Measurements from ENCODE around the gene FUT4. TPM values are rescaled to one million over a fixed set of nuclear protein-coding genes. Genes with fewer than 3 reads are reported as not detected.

FUT4 gene
- total RNA-seq, 1 experiment from 2014 or later, result 7.7 TPM

DNA sequence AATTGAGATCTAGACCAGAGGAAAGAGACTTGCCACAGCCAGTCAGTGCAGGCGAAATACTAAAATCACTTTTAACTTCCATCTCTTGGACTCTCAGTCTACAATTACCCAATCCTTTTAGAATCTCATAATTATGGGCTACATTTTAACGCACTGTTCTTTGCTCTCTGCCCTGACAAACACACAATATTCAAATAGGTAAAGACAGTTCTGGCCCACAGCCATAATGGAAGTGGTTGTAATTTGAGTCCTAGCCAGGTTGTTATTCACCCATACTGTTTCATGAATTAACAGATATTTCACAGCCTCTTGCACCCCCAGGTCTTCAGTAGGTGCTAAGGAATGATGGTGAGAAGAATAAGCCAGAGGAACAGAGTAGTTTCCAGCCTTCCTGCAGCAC lies 30.6 kb upstream of the FUT4 start (continued):
- TF ChIP-seq TEAD1 (CRISPR knock-in tag; IDR thresholded peaks at IDR 0.05) (no peak), PRRX2 (CRISPR knock-in tag; IDR thresholded peaks at IDR 0.05) (no peak), CREB1 (CRISPR knock-in tag; IDR thresholded peaks at IDR 0.05) (no peak)
- TF ChIP-seq, protein P1, sequence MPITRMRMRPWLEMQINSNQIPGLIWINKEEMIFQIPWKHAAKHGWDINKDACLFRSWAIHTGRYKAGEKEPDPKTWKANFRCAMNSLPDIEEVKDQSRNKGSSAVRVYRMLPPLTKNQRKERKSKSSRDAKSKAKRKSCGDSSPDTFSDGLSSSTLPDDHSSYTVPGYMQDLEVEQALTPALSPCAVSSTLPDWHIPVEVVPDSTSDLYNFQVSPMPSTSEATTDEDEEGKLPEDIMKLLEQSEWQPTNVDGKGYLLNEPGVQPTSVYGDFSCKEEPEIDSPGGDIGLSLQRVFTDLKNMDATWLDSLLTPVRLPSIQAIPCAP (CRISPR knock-in tag; IDR thresholded peaks at IDR 0.05), result no peak
- TF ChIP-seq, protein P2, sequence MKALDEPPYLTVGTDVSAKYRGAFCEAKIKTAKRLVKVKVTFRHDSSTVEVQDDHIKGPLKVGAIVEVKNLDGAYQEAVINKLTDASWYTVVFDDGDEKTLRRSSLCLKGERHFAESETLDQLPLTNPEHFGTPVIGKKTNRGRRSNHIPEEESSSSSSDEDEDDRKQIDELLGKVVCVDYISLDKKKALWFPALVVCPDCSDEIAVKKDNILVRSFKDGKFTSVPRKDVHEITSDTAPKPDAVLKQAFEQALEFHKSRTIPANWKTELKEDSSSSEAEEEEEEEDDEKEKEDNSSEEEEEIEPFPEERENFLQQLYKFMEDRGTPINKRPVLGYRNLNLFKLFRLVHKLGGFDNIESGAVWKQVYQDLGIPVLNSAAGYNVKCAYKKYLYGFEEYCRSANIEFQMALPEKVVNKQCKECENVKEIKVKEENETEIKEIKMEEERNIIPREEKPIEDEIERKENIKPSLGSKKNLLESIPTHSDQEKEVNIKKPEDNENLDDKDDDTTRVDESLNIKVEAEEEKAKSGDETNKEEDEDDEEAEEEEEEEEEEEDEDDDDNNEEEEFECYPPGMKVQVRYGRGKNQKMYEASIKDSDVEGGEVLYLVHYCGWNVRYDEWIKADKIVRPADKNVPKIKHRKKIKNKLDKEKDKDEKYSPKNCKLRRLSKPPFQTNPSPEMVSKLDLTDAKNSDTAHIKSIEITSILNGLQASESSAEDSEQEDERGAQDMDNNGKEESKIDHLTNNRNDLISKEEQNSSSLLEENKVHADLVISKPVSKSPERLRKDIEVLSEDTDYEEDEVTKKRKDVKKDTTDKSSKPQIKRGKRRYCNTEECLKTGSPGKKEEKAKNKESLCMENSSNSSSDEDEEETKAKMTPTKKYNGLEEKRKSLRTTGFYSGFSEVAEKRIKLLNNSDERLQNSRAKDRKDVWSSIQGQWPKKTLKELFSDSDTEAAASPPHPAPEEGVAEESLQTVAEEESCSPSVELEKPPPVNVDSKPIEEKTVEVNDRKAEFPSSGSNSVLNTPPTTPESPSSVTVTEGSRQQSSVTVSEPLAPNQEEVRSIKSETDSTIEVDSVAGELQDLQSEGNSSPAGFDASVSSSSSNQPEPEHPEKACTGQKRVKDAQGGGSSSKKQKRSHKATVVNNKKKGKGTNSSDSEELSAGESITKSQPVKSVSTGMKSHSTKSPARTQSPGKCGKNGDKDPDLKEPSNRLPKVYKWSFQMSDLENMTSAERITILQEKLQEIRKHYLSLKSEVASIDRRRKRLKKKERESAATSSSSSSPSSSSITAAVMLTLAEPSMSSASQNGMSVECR (CRISPR knock-in tag; IDR thresholded peaks at IDR 0.05; ENCODE audit: borderline replicate concordance), result no peak
- TF ChIP-seq, protein P3, sequence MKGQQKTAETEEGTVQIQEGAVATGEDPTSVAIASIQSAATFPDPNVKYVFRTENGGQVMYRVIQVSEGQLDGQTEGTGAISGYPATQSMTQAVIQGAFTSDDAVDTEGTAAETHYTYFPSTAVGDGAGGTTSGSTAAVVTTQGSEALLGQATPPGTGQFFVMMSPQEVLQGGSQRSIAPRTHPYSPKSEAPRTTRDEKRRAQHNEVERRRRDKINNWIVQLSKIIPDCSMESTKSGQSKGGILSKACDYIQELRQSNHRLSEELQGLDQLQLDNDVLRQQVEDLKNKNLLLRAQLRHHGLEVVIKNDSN (CRISPR knock-in tag; IDR thresholded peaks at IDR 0.05), result no peak
- TF ChIP-seq, protein P4, sequence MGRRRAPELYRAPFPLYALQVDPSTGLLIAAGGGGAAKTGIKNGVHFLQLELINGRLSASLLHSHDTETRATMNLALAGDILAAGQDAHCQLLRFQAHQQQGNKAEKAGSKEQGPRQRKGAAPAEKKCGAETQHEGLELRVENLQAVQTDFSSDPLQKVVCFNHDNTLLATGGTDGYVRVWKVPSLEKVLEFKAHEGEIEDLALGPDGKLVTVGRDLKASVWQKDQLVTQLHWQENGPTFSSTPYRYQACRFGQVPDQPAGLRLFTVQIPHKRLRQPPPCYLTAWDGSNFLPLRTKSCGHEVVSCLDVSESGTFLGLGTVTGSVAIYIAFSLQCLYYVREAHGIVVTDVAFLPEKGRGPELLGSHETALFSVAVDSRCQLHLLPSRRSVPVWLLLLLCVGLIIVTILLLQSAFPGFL (CRISPR knock-in tag; IDR thresholded peaks at IDR 0.05; ENCODE audit: borderline replicate concordance), result no peak

DNA sequence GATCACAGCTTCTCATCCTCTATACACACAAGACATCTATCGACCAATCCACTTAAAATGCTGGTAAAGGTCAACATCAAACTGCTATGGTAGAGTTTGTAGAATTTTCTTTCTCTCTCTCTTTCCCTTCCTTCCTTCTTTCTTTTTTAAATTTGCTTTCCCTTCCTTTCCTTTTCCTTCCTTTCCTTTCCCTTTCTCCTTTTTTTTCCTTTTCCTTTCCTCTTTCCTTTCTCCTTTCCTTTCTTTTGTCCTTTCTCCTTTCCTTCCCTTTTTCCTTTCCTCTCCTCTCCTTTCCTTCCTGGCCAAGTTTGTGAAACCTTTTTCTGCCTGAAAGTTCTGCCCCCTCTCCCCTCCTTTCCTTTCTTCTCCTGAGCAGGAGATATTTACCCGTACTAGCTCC lies 28.3 kb upstream of the FUT4 start:
- no peak overlapping the region for H3K27ac Mint-ChIP-seq
- H3K4me1 Mint-ChIP-seq, result peaks cover 5% of the 10 kb centered on the region
- CTCF ChIA-PET, result interaction anchor here (1.4 to 2.0 kb wide), 2 partner anchors 10 to 620 kb away, joined by 3 to 6 read pairs; no protein-coding TSS in a partner anchor
- ATAC-seq (no peak), DNase-seq (ENCODE audit: low spot score) (no peak)
- no peak overlapping the region for H3K4me3 Mint-ChIP-seq
- H3K9me3 Mint-ChIP-seq, result peaks cover 5% of the 10 kb centered on the region
- no peaks in the 10 kb centered on the region for H3K36me3 Mint-ChIP-seq
- peaks cover 57% of the 10 kb centered on the region for H3K27me3 Mint-ChIP-seq (ENCODE audit: low read depth)
- TF ChIP-seq TEAD1 (CRISPR knock-in tag; IDR thresholded peaks at IDR 0.05) (no peak), NR2C2 (CRISPR knock-in tag; IDR thresholded peaks at IDR 0.05) (no peak)
- TF ChIP-seq, protein P5, sequence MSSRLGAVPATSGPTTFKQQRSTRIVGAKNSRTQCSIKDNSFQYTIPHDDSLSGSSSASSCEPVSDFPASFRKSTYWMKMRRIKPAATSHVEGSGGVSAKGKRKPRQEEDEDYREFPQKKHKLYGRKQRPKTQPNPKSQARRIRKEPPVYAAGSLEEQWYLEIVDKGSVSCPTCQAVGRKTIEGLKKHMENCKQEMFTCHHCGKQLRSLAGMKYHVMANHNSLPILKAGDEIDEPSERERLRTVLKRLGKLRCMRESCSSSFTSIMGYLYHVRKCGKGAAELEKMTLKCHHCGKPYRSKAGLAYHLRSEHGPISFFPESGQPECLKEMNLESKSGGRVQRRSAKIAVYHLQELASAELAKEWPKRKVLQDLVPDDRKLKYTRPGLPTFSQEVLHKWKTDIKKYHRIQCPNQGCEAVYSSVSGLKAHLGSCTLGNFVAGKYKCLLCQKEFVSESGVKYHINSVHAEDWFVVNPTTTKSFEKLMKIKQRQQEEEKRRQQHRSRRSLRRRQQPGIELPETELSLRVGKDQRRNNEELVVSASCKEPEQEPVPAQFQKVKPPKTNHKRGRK (CRISPR knock-in tag; IDR thresholded peaks at IDR 0.05; ENCODE audit: borderline replicate concordance), result 0 out of 2 replicates have a peak, but pooled peaks have one; percentile 66
- POLR2A ChIA-PET, result no interaction called here

DNA sequence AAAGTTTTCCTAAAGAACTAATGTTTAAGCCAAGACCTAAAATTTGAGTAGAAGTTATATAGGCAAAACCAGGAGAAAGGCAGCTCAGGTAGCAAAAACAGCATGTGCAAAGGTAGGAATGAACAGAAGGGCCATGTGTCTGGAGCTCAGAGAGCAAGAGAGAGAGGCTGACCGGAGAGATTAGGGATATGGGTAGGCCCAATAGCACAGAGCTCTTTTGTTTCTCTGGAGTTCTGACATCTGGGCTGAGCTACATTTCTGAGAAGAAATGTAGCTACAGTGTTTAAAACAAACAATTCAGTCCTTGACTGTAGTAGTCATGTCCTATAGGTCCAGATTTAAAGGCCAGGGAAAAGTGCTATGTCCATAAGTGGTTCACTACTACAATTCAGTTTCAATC lies 27.0 kb upstream of the FUT4 start:
- ATAC-seq, result no peak
- DNase-seq (ENCODE audit: low spot score), result no peak
- no peak overlapping the region for H3K4me3 Mint-ChIP-seq
- no peak overlapping the region for H3K27ac Mint-ChIP-seq
- POLR2A ChIA-PET, result no interaction called here
- H3K4me1 Mint-ChIP-seq, result peaks cover 5% of the 10 kb centered on the region
- CTCF ChIA-PET, result interaction anchor here (1.1 to 2.0 kb wide), 3 partner anchors 12 to 621 kb away, joined by 5 to 8 read pairs (median 6); no protein-coding TSS in a partner anchor
- H3K9me3 Mint-ChIP-seq, result no peaks in the 10 kb centered on the region
- peaks cover 45% of the 10 kb centered on the region for H3K27me3 Mint-ChIP-seq (ENCODE audit: low read depth)
- H3K36me3 Mint-ChIP-seq, result no peaks in the 10 kb centered on the region
- no peak for TF ChIP-seq JUN (CRISPR knock-in tag; IDR thresholded peaks at IDR 0.05)
- no peak for TF ChIP-seq MYBL2 (CRISPR knock-in tag; IDR thresholded peaks at IDR 0.05)
- TF ChIP-seq, protein P6, sequence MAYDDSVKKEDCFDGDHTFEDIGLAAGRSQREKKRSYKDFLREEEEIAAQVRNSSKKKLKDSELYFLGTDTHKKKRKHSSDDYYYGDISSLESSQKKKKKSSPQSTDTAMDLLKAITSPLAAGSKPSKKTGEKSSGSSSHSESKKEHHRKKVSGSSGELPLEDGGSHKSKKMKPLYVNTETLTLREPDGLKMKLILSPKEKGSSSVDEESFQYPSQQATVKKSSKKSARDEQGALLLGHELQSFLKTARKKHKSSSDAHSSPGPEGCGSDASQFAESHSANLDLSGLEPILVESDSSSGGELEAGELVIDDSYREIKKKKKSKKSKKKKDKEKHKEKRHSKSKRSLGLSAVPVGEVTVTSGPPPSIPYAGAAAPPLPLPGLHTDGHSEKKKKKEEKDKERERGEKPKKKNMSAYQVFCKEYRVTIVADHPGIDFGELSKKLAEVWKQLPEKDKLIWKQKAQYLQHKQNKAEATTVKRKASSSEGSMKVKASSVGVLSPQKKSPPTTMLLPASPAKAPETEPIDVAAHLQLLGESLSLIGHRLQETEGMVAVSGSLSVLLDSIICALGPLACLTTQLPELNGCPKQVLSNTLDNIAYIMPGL (CRISPR knock-in tag; IDR thresholded peaks at IDR 0.05), result no peak
- TF ChIP-seq ESRRA (CRISPR knock-in tag; IDR thresholded peaks at IDR 0.05; ENCODE audit: borderline replicate concordance), result no peak
- no peak for TF ChIP-seq CREB1 (CRISPR knock-in tag; IDR thresholded peaks at IDR 0.05)
- TF ChIP-seq FOXK1 (CRISPR knock-in tag; IDR thresholded peaks at IDR 0.05), result no peak
- no peak for TF ChIP-seq ZNF416 (CRISPR knock-in tag; IDR thresholded peaks at IDR 0.05)
- TF ChIP-seq, protein P7, sequence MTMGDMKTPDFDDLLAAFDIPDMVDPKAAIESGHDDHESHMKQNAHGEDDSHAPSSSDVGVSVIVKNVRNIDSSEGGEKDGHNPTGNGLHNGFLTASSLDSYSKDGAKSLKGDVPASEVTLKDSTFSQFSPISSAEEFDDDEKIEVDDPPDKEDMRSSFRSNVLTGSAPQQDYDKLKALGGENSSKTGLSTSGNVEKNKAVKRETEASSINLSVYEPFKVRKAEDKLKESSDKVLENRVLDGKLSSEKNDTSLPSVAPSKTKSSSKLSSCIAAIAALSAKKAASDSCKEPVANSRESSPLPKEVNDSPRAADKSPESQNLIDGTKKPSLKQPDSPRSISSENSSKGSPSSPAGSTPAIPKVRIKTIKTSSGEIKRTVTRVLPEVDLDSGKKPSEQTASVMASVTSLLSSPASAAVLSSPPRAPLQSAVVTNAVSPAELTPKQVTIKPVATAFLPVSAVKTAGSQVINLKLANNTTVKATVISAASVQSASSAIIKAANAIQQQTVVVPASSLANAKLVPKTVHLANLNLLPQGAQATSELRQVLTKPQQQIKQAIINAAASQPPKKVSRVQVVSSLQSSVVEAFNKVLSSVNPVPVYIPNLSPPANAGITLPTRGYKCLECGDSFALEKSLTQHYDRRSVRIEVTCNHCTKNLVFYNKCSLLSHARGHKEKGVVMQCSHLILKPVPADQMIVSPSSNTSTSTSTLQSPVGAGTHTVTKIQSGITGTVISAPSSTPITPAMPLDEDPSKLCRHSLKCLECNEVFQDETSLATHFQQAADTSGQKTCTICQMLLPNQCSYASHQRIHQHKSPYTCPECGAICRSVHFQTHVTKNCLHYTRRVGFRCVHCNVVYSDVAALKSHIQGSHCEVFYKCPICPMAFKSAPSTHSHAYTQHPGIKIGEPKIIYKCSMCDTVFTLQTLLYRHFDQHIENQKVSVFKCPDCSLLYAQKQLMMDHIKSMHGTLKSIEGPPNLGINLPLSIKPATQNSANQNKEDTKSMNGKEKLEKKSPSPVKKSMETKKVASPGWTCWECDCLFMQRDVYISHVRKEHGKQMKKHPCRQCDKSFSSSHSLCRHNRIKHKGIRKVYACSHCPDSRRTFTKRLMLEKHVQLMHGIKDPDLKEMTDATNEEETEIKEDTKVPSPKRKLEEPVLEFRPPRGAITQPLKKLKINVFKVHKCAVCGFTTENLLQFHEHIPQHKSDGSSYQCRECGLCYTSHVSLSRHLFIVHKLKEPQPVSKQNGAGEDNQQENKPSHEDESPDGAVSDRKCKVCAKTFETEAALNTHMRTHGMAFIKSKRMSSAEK (CRISPR knock-in tag; IDR thresholded peaks at IDR 0.05; ENCODE audit: borderline replicate concordance), result no peak
- TF ChIP-seq CREM (CRISPR knock-in tag; IDR thresholded peaks at IDR 0.05), result no peak
- TF ChIP-seq OVOL2 (CRISPR knock-in tag; IDR thresholded peaks at IDR 0.05; ENCODE audit: borderline replicate concordance), result no peak
- TF ChIP-seq EMX1 (CRISPR knock-in tag; IDR thresholded peaks at IDR 0.05), result no peak

Data from WTC11 (cell line).